G401 (cell line): ENCODE measurements around the gene SPEG. TPM values are rescaled to one million over a fixed set of nuclear protein-coding genes. Genes with fewer than 3 reads are reported as not detected.

Experiments
- DNase-seq: peaks from one replicate; pipeline ENCODE4 v3.0.0-alpha.2; 2015; ENCODE audit warnings: low spot score
- in situ Hi-C: cut with HindIII; loops from 2 replicates; pipeline ENCODE4 v1.10.0; 2016; ENCODE audit warnings: low sequenced_read_pairs, mixed read lengths
- total RNA-seq: library from RNA; depleted of rRNA; stranded (reverse); fragments of >200 nt; shearing (Covaris generic); gene quantifications from 2 replicates; pipeline ENCODE4 v1.2.3, GENCODE V29; 2014

Gene SPEG
- total RNA-seq, 1 experiment from 2014 or later = 11.1 TPM

DNA sequence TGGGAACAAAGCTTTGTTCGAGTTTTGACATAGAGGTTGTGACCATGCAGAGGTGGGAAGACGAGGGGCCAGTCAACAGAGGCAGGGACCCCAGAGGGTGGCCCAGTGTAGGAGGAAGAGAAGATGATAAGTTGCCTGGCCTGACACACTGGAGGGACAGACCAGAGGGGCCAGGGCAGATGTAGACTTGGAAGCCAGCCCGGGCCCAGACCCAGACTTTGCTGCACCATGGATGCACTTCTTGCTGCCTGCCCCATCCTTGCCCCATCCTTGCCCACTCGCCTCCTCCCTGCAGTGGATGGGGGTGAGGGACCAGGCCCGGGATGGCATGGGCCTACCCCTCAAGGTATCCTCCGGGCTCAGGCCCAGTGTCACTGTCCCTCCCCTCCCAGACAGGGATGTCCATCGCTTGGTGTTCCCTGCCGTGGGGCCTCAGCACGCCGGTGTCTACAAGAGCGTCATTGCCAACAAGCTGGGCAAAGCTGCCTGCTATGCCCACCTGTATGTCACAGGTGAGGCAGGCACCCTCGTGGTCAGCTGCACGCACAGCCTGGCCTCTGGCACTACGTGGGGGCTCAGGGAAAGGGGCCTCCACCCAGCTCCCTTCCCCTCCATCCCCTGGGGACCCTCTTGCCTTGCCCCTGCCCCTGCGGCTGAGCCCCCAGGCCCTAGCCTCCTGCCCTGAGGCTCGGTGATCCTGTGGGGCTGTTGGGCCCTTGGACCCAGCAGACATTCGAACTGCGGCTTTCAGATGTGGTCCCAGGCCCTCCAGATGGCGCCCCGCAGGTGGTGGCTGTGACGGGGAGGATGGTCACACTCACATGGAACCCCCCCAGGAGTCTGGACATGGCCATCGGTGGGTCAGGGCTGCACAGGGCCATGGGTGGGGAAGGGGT lies 37.1 kb downstream of the SPEG start:
- no peak for DNase-seq
- in situ Hi-C loops = no loop called here

- DNase-seq = no peak
- in situ Hi-C loops = no loop called here
These were observed 38.1 kb downstream of the SPEG start for GRCh38 chr2:219472629-219473187.

DNA sequence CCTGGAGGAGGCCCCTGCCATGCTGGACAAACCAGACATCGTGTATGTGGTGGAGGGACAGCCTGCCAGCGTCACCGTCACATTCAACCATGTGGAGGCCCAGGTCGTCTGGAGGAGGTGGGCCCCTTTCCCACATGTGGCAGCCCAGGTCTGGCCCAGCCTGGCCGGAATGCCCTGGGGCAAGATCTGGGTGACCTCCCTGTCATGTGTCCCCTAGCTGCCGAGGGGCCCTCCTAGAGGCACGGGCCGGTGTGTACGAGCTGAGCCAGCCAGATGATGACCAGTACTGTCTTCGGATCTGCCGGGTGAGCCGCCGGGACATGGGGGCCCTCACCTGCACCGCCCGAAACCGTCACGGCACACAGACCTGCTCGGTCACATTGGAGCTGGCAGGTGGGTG lies 38.9 kb downstream of the SPEG start:
- DNase-seq = no peak
- in situ Hi-C loops = no loop called here

DNA sequence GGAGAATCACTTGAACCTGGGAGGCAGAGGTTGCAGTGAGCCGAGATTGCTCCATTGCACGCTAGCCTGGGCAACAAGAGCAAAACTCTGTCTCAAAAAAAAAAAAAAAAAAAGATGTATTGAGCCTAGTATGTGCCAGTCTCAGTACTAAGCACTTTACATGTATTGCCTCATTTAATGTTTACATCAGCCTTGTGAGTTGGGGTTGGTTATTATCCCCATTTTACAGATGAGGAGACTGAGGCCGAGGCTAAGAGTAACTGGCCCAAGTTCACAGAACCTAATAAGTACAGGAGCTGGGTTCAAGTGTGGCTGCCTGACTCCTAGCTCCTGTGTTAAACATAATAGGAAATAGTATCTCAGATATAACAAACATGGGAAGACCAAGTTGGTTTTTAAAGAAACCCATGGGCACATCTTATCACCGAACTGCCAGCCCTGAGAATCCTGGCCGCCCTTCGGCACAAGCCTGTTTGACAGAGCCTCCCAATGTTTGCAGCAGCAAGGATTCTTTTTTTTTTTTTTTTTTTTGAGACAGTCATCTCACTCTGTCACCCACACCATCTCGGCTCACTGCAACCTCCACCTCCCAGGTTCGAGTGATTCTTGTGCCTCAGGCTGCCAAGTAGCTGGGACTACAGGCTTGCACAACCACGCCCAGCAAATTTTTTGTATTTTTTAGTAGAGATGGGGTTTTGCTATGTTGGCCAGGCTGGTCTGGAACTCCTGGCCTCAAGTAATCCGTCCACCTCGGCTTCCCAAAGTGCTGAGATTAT lies 39.8 kb downstream of the SPEG start:
- in situ Hi-C loops = no loop called here
- no peak for DNase-seq

GRCh38 chr2:219475278-219475677 lies 40.6 kb downstream of the SPEG start:
- in situ Hi-C loops = no loop called here
- no peak for DNase-seq

DNA sequence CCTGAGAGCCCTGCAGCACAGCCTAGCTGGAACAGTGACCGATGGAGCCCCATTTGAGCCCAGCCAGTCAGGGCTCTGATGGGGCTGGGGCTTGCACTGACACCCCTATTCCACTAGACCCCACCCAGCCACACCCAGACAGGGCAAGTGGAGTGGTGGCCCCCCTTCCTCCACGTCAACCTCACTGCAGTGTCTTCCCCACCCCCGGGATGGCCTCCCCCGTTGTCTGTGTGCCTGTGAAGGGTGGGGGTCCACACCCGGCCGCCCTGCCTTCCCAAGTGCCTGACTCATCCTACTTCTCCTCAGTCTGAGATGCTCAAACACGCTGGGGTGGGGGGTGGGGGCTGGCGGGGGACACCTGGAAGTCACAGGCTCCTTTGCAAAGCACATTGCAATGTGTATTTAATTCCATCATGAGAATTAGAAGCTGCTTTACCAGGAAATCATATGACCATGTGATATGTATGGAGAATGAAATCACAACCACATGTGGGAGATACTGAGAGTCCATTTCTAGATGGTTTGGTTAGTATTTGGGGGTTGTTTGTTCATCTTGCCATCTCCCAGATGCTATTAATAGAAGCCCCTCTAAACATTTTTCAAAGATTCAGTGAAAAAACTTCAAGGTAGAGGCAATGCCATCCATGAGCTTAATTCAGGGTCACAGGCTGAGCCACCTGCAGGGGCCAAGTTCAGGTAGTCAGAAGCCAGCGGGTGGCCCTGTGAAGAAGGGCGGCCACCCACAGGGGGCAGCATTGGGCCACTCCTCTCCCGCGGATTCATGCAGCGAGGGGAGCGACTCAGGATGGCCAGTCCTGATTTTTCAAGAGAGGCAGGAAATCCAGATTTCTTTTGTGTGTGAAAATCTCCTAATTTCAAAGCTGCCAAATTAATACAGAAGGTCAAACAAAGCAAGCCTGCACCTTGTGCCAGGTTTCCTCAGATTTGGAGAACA lies 41.3 kb downstream of the SPEG start:
- in situ Hi-C loops = no loop called here
- peak; percentile 79 for DNase-seq

DNA sequence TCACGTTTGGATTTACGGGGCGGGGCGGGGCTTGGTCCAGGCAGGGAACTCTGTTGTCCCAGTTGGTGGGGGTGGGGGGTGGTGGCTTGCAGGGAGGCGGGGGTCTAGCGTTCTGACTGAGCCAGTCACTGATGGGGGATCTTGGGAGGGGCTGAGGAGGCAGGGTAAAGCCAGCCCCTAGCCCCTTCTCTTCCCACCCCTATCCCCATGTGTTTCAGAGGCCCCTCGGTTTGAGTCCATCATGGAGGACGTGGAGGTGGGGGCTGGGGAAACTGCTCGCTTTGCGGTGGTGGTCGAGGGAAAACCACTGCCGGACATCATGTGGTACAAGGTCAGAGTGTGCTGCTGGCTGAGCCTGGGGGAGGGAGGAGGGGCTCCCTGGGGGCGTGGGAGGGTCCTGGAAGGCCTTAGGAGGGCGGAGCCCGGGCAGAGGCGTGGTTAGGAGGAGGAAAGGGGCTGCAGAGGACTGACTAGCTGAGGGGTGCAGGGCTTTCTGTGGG lies 42.1 kb downstream of the SPEG start:
- in situ Hi-C loops = no loop called here
- DNase-seq = no peak

DNA sequence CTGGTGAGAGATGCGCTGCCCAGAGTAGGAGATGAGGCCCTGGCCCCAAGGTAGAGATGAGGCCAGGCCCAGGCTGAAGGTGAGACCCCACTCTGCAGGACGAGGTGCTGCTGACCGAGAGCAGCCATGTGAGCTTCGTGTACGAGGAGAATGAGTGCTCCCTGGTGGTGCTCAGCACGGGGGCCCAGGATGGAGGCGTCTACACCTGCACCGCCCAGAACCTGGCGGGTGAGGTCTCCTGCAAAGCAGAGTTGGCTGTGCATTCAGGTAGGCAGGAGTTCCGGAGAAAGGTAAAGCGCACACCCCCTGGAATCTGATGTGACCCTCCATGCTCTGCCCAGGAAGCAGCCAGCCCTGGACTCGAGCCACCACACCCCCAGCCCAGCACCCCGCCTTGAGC lies 42.5 kb downstream of the SPEG start:
- no peak for DNase-seq
- in situ Hi-C loops = no loop called here

DNA sequence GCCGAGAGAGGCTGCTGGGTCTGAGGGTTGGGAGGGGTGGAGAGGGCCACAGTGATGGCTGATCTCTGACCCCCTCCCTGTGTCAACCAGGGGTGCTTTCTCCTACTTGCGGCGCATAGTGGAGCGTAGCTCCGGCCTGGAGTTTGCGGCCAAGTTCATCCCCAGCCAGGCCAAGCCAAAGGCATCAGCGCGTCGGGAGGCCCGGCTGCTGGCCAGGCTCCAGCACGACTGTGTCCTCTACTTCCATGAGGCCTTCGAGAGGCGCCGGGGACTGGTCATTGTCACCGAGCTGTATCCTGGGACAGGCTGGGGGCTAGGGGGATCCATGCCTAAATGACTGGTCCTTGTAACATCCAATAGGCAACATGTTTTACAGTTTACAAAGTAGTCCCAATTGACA lies 43.2 kb downstream of the SPEG start:
- in situ Hi-C loops = no loop called here
- no peak for DNase-seq

- in situ Hi-C loops = no loop called here
These were observed 44.3 kb downstream of the SPEG start for GRCh38 chr2:219478916-219479315.

DNA sequence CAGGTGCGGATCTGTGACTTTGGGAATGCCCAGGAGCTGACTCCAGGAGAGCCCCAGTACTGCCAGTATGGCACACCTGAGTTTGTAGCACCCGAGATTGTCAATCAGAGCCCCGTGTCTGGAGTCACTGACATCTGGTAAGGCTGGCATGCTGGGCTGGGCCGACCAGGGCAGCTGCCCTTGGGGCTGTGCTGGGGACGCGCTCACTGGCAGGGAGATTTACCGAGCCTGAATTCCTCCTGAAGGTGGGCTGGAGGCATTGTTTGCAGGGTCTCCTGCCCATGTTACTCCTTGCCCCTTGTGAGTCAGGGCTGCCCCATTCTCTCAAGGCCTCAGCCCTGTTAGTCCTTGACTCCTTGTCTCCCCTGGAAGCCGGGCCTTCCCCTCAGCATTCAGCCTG lies 45.4 kb downstream of the SPEG start:
- DNase-seq = no peak
- in situ Hi-C loops = no loop called here

More at GRCh38 chr2:219478916-219479315, 44.3 kb downstream of the SPEG start:
- no peak for DNase-seq

GRCh38 chr2:219482674-219483405 lies 48.2 kb downstream of the SPEG start:
- no peak for DNase-seq
- in situ Hi-C loops = no loop called here

- no peak for DNase-seq
- in situ Hi-C loops = no loop called here
These were observed 49.1 kb downstream of the SPEG start for GRCh38 chr2:219483451-219484342.

DNA sequence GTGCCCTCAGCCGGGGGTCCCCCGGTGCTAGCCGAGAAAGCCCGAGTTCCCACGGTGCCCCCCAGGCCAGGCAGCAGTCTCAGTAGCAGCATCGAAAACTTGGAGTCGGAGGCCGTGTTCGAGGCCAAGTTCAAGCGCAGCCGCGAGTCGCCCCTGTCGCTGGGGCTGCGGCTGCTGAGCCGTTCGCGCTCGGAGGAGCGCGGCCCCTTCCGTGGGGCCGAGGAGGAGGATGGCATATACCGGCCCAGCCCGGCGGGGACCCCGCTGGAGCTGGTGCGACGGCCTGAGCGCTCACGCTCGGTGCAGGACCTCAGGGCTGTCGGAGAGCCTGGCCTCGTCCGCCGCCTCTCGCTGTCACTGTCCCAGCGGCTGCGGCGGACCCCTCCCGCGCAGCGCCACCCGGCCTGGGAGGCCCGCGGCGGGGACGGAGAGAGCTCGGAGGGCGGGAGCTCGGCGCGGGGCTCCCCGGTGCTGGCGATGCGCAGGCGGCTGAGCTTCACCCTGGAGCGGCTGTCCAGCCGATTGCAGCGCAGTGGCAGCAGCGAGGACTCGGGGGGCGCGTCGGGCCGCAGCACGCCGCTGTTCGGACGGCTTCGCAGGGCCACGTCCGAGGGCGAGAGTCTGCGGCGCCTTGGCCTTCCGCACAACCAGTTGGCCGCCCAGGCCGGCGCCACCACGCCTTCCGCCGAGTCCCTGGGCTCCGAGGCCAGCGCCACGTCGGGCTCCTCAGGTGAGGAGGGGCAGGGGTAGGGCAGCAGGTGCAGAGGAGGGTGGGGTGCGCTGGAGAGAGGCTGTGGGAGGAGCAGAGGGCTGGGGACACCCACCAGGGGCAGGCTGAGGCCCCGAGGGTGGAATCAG lies 49.9 kb downstream of the SPEG start:
- in situ Hi-C loops = no loop called here
- DNase-seq = no peak

- no peak for DNase-seq
- in situ Hi-C loops = no loop called here
These were observed 50.5 kb downstream of the SPEG start for GRCh38 chr2:219485201-219485580.

- in situ Hi-C loops = no loop called here
- DNase-seq = no peak
These were observed 51.8 kb downstream of the SPEG start for GRCh38 chr2:219486380-219486959.
